HG03520 (cell line): ENCODE measurements around the gene ZWILCH.

ENCODE experiments used
- ATAC-seq: cut with Tn5 transposase; IDR thresholded peaks from one replicate; pipeline ENCODE4 v1.9.1; 2021; ENCODE audit warnings: mild to moderate bottlenecking, moderate library complexity; ENCODE audit not compliant: unreplicated experiment

Gene ZWILCH

GRCh38 chr15:66535056-66535455, 29.9 kb downstream of the ZWILCH start:
- no peak for ATAC-seq

GRCh38 chr15:66542896-66543295, 37.8 kb downstream of the ZWILCH start:
- ATAC-seq, result no peak

DNA sequence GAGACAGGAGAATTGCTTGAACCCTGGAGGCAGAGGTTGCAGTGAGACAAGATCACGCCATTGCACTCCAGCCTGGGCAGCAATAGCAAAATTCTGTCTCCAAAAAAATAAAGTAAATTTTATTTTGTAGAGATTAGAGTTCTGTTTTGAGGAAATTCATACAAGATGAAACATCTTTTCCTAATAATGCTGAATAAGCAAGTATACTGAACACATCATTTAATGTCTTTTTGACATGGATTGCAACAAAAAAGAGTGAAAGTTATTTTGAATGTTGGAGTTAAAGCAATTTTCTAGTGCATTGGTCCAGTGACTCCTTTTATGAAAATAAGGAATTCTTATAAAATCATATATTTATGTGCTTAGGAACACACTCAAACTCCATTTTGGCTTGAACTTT, 40.1 kb downstream of the ZWILCH start:
- no peak for ATAC-seq

- no peak for ATAC-seq
Measured at GRCh38 chr15:66555685-66556084, 50.6 kb downstream of the ZWILCH start.

- no peak for ATAC-seq
Measured at GRCh38 chr15:66558271-66558670, 53.1 kb downstream of the ZWILCH start.

DNA sequence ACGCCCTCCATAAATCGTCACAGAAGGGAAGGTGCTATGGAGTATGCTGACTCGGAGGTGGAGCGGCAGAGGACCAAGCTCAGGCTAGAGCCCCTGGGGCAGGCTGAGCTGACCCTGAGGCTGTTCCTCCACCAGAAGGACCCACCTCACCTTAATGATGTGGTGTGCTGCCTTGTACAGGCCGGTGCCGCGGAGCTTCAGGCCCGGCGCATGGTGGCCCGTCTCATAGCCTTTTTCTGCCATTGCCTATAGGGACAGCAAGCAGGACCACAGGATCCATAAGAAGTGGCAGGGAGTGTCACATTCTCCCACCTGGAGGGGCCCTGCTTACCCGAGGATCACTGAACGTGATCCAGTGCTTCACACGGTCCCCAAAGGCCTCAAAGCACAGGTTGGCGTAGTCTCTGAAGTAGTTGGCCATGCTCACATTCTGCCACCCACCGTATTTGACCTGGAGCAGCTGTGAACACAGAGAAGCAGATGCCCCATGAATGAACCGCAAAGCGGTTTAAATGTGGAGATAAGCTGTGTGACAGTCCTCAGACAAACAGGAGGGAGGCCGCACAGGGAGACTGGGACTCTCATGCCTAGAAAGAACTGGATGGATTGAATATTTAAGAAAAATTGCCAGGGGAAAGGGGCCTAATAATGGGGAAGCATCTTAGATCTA, 55.9 kb downstream of the ZWILCH start:
- ATAC-seq, result no peak

GRCh38 chr15:66563126-66563525, 58.0 kb downstream of the ZWILCH start:
- ATAC-seq, result no peak

DNA sequence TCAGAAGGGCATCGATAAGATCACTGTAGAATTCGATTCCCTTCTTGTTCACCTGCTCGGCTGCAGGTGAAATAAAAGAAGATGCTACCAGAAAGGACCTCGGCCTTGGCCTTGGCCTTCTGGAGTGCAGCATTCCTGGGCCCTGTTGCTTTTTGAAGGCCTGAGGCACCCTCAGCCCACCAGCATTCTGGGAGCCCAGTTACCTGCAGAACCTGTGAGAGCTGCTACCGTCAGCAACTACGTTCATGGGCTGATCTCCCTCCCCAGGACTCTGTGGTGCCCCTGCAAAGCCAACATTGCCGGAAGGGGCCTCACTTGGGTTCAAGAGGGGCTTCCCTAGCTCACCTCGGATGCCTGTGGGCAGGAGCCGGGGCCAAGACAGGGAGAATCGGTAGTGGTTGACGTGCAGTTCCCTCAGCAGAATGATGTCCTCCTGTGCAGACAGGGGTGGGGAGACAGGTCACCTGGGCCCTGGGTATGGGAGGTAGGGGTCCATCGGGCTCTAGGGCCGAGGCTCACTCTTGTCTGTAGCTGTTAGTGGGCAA, 58.5 kb downstream of the ZWILCH start:
- ATAC-seq, result no peak

DNA sequence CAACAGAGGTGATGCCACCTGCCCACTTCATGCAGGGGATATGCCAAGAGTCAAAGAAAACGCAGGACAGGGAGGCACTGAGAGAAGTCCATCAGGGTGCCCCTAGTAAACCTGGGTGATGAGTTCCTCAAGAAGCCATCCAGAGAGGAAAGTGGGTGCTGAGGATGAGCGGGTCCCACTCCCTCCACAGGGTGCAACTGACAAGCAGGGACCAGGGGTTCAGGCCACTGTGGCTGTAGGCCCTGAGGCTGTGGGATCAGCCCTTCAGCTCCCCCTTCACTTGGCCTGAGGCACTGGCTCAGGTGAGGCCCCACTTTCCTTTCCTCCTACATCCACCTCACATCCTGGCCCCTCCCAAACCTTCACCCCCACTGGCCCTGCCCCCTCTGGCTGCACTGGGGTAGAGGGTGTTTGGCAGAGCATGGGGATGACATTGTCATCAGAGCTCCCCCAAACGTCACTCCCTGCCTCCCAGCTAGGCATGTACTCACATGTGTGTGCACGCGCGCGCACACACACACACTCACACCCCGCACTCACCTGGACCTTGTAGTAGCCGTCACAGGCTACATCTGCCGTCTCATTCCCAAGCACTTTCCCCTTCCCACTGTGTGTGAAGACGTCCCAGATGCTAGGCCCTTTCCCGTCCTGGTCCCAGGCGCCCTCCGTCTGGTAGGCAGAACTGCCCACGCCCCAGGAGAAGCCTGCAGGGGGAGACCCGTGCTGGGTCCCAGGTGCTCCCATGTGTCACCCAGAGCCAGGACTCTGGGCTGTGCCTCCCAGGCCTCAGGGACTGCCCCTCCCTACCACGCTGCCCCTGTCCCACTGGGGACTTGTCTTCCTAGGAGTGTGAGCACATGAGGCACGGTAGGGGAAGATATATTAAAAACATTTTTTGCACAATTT, 59.3 kb downstream of the ZWILCH start:
- ATAC-seq, result no peak

- no peak for ATAC-seq
Measured at GRCh38 chr15:66565141-66565641, 60.1 kb downstream of the ZWILCH start.

DNA sequence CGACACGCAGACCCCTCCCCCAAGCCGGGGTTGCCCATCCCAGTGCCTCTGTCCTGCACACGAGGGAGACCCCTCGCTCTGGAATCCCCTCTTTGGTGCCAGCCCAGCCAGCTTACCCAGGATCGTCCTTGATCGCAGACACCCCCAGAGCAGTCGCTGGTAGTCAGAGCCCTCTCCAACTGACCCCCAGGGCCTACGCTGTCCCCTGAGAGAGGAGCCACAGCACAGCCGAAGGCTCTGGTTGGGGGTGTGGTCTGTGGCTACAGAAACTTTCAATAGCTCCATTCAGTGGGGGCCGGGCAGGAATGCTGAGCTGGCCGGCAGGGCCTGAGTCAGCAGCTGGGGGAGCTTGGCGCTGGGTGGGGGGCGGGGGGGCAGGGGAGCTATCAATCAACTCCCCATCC, 60.6 kb downstream of the ZWILCH start, which contains the start of gene LCTL:
Gene LCTL (minus strand): TSS at position 258 of the 404 bp plus-strand sequence. CDS start 633 bp downstream, outside the sequence.
- no peak for ATAC-seq

- no peak for ATAC-seq
Measured at GRCh38 chr15:66566963-66567531, 61.9 kb downstream of the ZWILCH start.

DNA sequence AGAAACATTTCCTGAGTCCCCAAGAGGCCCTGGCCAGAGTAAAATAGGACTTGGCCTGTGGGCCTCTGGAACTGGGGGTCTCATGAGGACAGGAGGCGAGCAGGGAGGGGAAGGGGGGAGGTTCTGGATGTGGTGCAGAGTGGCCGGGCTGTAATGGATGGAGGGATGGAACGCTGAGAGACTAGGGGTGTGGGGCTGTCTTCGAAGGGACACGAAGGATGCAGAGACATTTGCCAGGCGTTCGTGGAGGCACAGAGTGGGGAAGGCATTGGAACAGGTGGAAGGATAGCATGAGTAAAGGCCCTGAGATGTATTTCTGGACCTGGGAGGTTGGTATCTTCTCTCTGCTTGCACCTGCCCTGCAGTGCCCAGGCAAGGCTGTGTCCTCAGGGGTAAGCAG, 62.8 kb downstream of the ZWILCH start:
- no peak for ATAC-seq

- ATAC-seq, result no peak
Measured at GRCh38 chr15:66569461-66570137, 64.5 kb downstream of the ZWILCH start.

- ATAC-seq, result no peak
Measured at GRCh38 chr15:66570327-66570726, 65.2 kb downstream of the ZWILCH start.

GRCh38 chr15:66570842-66571478, 65.8 kb downstream of the ZWILCH start:
- ATAC-seq, result no peak

DNA sequence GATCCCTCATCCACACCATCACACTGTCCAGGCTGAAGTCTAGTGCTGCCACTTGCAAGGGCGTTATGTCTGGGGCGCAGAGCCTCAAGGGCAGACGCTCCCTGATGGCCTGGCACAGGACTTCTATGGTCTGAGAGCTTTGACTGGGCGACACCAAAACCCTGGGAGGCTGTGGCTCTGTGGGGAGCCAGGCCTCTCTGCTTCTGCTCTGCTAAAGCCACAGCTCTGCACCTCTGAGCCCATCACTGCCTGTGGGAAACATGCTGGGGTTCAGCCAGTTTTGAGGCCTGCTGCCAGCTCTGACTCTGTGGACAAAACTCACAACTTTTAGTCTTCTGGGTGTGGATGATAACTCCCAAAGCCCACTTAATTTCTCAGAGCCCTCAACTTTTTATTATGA, 67.0 kb downstream of the ZWILCH start:
- no peak for ATAC-seq

DNA sequence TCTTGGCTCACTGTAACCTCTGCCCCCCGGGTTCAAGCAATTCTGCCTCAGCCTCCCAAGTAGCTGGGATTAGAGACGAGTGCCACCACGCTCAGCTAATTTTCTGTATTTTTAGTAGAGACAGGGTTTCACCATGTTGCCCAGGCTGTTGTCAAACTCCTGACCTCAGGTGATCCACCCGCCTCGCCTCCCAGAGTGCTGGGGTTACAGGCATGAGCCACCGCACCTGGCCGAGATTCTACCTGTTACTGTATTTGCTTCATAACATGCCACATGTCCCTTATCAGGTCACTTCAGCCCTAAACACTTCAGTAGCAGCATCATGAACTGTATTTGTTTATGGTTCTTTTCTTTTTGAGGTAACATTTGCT, 68.2 kb downstream of the ZWILCH start:
- ATAC-seq, result no peak

DNA sequence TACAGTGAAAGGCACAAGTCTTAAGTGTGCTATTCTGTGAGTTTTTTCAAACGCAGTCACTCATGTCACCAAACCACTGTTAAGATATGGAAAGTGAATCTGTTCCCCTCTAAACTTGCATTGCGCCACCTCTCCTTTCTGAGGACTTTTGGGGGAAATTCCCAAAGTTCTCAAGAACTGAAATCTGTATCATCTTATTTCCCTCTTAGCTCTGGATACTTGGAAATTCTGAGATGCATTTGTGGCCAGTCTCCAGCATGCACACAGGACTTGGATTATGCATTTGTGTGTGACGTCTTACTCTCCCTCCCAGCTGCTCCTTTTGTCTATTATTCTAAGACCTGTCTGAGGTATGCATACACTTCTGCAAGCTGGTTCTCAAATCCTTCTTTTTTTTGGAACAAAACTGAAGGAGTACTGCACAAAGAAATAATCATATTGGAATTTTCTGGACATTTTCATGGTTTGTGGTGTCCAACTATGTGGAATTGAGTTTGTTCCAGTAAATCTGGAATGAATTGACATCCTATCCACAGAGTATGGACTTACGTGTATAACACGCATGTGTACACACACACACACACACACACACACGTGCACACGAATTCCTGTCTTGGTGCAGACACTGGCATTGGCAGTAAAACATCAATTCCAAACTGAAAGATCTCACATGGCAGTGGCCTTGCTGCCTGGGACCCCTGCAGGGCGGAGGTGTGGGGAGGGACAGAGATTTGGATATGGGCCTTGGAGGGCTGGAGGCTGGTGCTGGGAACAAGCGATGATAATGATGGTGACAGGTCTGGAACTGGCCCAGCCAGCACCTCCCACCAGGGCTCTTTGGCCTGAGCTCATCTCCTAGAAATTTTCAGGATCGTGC, 68.8 kb downstream of the ZWILCH start:
- ATAC-seq, result no peak
